T-cell (primary cell): ENCODE results near the gene TEX261. TPM values are rescaled to one million over a fixed set of nuclear protein-coding genes. Genes with fewer than 3 reads are reported as not detected.
A peak's percentile ranks its signal among the peaks of the same experiment; 100 is the strongest.

Experiments used
- ATAC-seq, 4 experiments: fragments of 200-7000 bp in 3 of 4; fragments of 150-1000 bp in 1 of 4; cut with Tn5 transposase; replicated peaks in 1 of 4; 1 replicate in 3 of 4; 2 replicates in 1 of 4; pipeline ENCODE4 v1.10.0; 2021; ENCODE audit warnings: moderate library complexity in 3 of 4, mild to moderate bottlenecking in 2 of 4, moderate number of reproducible peaks in 1 of 4
- CTCF ChIA-PET, 2 donors: fragments of 300-600 bp; sonication (Branson Sonifier 250); formaldehyde crosslinking; loops; one replicate each; lab custom pipeline; 2022; ENCODE audit warnings: antibody characterized with exemption in 2 of 2; lab: Charles Lee
- POLR2A ChIA-PET, 2 donors: fragments of 300-600 bp; sonication (Branson Sonifier 250); formaldehyde crosslinking; loops; one replicate each; lab custom pipeline; 2022; ENCODE audit warnings: antibody characterized with exemption in 2 of 2; lab: Charles Lee
- DNase-seq, 35 experiments: peaks; one replicate each; pipeline versions ENCODE4 v3.0.0 to v3.0.0-alpha.2; 2013 to 2023
- H3K27ac ChIP-seq: one replicate; pipeline ENCODE4 v1.5.1; 2013; ENCODE audit warnings: low read length
- H3K27me3 ChIP-seq, 2 experiments: replicated peaks in 1 of 2; 1 replicate in 1 of 2; 2 replicates in 1 of 2; pipeline versions ENCODE4 v1.6.1 to v1.7.0; 2013; ENCODE audit warnings: low read length in 1 of 2, mixed read lengths in 1 of 2; ENCODE audit not compliant: control insufficient read depth in 2 of 2, insufficient read depth in 2 of 2; ENCODE audit errors: extremely low read depth in 1 of 2
- H3K36me3 ChIP-seq, 2 donors: 1 replicate in 1 of 2; 2 replicates in 1 of 2; pipeline versions ENCODE4 v1.6.1 to v1.7.0; 2013; ENCODE audit warnings: low read length in 1 of 2; ENCODE audit not compliant: control insufficient read depth in 2 of 2, insufficient read depth in 1 of 2; ENCODE audit errors: extremely low read depth in 1 of 2
- H3K4me1 ChIP-seq, 2 experiments: 1 replicate in 1 of 2; 2 replicates in 1 of 2; pipeline versions ENCODE4 v1.6.1 to v1.7.0; 2013; ENCODE audit warnings: low read length in 2 of 2, mixed read lengths in 1 of 2; ENCODE audit not compliant: insufficient read depth in 2 of 2, control insufficient read depth in 1 of 2; ENCODE audit errors: extremely low read depth in 1 of 2
- H3K4me3 ChIP-seq, 2 donors: 1 replicate in 1 of 2; 2 replicates in 1 of 2; pipeline versions ENCODE4 v1.5.1 to v1.7.0; 2013; ENCODE audit warnings: mild to moderate bottlenecking in 2 of 2, low read length in 1 of 2, moderate library complexity in 1 of 2; ENCODE audit not compliant: control insufficient read depth in 1 of 2; ENCODE audit errors: extremely low read depth in 1 of 2
- H3K9me3 ChIP-seq: 2 replicates; pipeline ENCODE4 v1.7.0; 2013
- H3K27ac Mint-ChIP-seq, 2 donors: one replicate each; pipeline ENCODE4 v1.8.0; 2020 to 2021; ENCODE audit warnings: mild to moderate bottlenecking in 2 of 2, mixed read lengths in 2 of 2
- H3K27me3 Mint-ChIP-seq, 2 donors: one replicate each; pipeline ENCODE4 v1.8.0; 2021 to 2022; ENCODE audit warnings: mixed read lengths in 2 of 2
- H3K36me3 Mint-ChIP-seq: one replicate; pipeline ENCODE4 v1.8.0; 2021; ENCODE audit warnings: mixed read lengths
- H3K4me1 Mint-ChIP-seq, 3 donors: one replicate each; pipeline ENCODE4 v1.8.0; 2020 to 2022; ENCODE audit warnings: mixed read lengths in 3 of 3, mild to moderate bottlenecking in 1 of 3
- H3K4me3 Mint-ChIP-seq, 3 donors: one replicate each; pipeline ENCODE4 v1.8.0; 2020 to 2022; ENCODE audit warnings: mild to moderate bottlenecking in 3 of 3, mixed read lengths in 3 of 3, moderate library complexity in 3 of 3
- H3K9me3 Mint-ChIP-seq, 3 donors: one replicate each; pipeline ENCODE4 v1.8.0; 2020 to 2022; ENCODE audit warnings: mixed read lengths in 3 of 3
- WGBS: methylation state at CpG from one replicate; pipeline ENCODE4 v1.1.5; 2013; ENCODE audit warnings: missing lambda C conversion rate; ENCODE audit not compliant: insufficient coverage; 5-methylcytosine and 5-hydroxymethylcytosine counted together
- total RNA-seq, 35 experiments: library from RNA in 6 of 35; stranded (reverse) in 6 of 35; fragments of 120-200 nt in 1 of 35; gene quantifications; one replicate each; pipeline versions ENCODE4 v1.2.1 to v1.2.4 and lab custom pipeline; 2013 to 2026

Gene TEX261
- total RNA-seq, 5 donors from 2014 or later (not counting 1 experiment from before 2014, with no cell fraction given), result 35.9 to 60.3 (median 48.1) TPM

DNA sequence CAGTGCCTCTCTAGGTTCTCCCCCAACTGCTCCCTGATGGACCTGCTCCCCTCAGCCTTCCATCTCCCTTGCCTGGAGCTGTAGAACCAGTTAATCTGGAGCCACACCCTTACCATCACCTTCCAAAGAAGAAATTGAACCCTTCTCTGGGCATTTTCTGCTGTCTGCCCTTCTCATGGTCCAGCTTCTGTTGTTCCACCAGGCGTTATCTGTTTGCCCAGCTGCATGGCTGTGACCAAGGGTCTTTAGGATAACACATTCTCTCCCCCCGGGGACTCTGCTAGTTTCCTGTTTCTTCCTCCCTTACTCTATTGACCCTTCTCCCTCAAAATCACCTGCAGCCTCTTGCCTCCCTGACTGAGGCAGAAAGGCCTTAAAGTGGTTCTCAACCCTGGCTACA lies 19.4 kb downstream of the TEX261 start:
- Histone ChIP-seq H3K27me3 (peaks cover 0 to 2% of the 10 kb centered on the region in 2 experiments), H3K36me3 (no peaks in the 10 kb centered on the region), H3K9me3 (no peaks in the 10 kb centered on the region), H3K4me1 (peaks cover 2 to 27% of the 10 kb centered on the region in 2 experiments), H3K27ac (no peak overlapping the region), H3K4me3 (no peak overlapping the region)
- Mint-ChIP-seq H3K4me1 (peaks cover 15 to 20% (median 18%) of the 10 kb centered on the region in 3 donors), H3K4me3 (no peak overlapping the region), H3K27ac (no peak overlapping the region), H3K27me3 (peaks cover 0 to 15% of the 10 kb centered on the region in 2 donors), H3K9me3 (no peaks in the 10 kb centered on the region), H3K36me3 (no peaks in the 10 kb centered on the region)
- ATAC-seq (no peak), DNase-seq (no peak)
- CTCF ChIA-PET, result interaction anchor here (1.0 to 1.3 kb wide), 2 partner anchors 9 to 26 kb away, joined by 3 to 5 read pairs; no protein-coding TSS in a partner anchor
- WGBS, result 95% methylated on average over 2 of the region's 2 CpGs
- POLR2A ChIA-PET, result no interaction called here

DNA sequence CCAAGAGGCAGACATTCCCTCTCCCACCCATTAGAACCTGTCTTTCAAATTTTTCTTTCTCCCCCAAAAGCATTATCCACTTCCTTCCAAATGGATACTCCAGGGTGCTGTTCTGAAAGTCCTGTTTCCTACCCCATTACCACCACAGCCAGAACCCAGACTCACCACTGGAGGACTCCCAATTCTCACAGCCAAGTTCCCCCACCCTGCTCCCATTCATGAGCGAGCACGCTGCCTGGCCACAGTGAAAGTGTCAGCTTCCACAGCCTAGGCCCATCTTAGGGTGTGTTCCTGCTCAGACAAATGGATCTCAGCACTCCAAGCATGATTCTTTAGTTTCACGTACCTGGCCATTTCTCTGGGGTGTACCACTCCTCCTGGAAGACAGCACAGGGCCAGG lies 20.1 kb downstream of the TEX261 start:
- no peaks in the 10 kb centered on the region for H3K9me3 Mint-ChIP-seq
- H3K27ac Mint-ChIP-seq, result no peak overlapping the region
- Histone ChIP-seq H3K27me3 (peaks cover 0 to 2% of the 10 kb centered on the region in 2 experiments), H3K4me1 (peaks cover 2 to 27% of the 10 kb centered on the region in 2 experiments), H3K9me3 (no peaks in the 10 kb centered on the region), H3K4me3 (no peak overlapping the region), H3K27ac (no peak overlapping the region), H3K36me3 (no peaks in the 10 kb centered on the region)
- no peak for DNase-seq
- ATAC-seq, result no peak
- H3K36me3 Mint-ChIP-seq, result no peaks in the 10 kb centered on the region
- ChIA-PET POLR2A (no interaction called here), CTCF (interaction anchor here (1.0 to 1.3 kb wide), 2 partner anchors 9 to 27 kb away, joined by 3 to 5 read pairs; no protein-coding TSS in a partner anchor)
- 94% methylated on average over 3 of the region's 3 CpGs for WGBS
- peaks cover 15 to 20% (median 18%) of the 10 kb centered on the region in 3 donors for H3K4me1 Mint-ChIP-seq
- H3K27me3 Mint-ChIP-seq, result peaks cover 0 to 15% of the 10 kb centered on the region in 2 donors
- no peak overlapping the region for H3K4me3 Mint-ChIP-seq

DNA sequence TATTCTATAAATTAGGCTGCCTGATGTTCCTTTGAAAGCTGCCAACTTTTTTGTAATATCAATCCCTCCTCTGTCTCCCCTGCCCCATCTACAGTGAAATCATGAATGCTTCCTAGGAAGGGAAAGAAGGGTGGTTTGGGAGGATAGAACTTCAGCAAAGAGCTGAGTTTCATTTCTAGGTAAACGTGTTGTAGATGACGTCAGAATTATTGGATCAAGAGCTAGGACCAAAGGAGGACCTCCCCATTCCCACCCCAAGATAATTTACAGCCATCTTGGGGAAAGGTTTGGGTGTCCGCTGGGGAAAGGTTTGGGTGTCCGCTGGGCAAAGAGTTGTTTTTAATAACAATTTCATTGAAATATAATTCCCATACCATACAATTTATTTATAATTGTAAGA lies 27.5 kb downstream of the TEX261 start:
- CTCF ChIA-PET, result interaction anchor here (0.8 to 3.0 kb wide), 5 partner anchors 13 to 34 kb away, joined by 3 to 12 read pairs (median 4); no protein-coding TSS in a partner anchor
- no peaks in the 10 kb centered on the region for H3K36me3 ChIP-seq
- peaks cover 3 to 34% of the 10 kb centered on the region in 2 experiments for H3K27me3 ChIP-seq
- POLR2A ChIA-PET, result no interaction called here
- WGBS, result no CpG with 5 or more reads among the region's 4 CpGs
- ATAC-seq (no peak), DNase-seq (no peak)
- no peak overlapping the region for H3K27ac ChIP-seq
- Mint-ChIP-seq H3K4me3 (no peak overlapping the region), H3K4me1 (peaks cover 6 to 9% (median 7%) of the 10 kb centered on the region in 3 donors), H3K27ac (no peak overlapping the region), H3K27me3 (peaks cover 13 to 28% of the 10 kb centered on the region in 2 donors), H3K9me3 (no peaks in the 10 kb centered on the region), H3K36me3 (no peaks in the 10 kb centered on the region)
- no peak overlapping the region for H3K4me3 ChIP-seq
- no peaks in the 10 kb centered on the region for H3K9me3 ChIP-seq
- H3K4me1 ChIP-seq, result peaks cover 2 to 15% of the 10 kb centered on the region in 2 experiments

DNA sequence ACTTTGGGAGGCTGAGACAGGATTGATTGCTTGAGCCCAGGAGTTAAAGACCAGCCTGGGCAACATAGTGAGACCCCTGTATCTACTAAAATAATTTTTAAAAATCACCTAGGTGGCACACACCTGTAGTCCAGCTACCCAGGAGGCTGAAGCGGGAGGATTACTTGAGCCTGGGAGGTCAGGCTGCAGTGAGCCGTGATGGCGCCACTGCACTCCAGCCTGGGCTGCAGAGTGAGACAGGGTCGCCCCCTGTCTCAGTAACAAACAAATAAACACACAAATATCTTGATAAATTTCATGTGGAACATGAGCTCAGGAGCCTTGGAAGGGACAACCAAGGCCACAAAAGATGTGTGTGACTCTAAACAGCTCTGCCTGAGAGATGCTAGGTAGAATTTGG lies 28.0 kb downstream of the TEX261 start:
- peaks cover 6 to 9% (median 7%) of the 10 kb centered on the region in 3 donors for H3K4me1 Mint-ChIP-seq
- no peak overlapping the region for H3K27ac ChIP-seq
- no peak for DNase-seq
- no peaks in the 10 kb centered on the region for H3K9me3 ChIP-seq
- ChIA-PET POLR2A (interaction anchor here in 1 of 2 donors (0.6 kb wide), 1 partner anchor 37 kb away, joined by 3 read pairs; no protein-coding TSS in a partner anchor), CTCF (interaction anchor here (0.6 to 3.0 kb wide), 9 partner anchors 10 to 247 kb away, joined by 3 to 12 read pairs (median 4); no protein-coding TSS in a partner anchor)
- ATAC-seq, result no peak
- no peaks in the 10 kb centered on the region for H3K36me3 ChIP-seq
- H3K27me3 ChIP-seq, result peaks cover 3 to 38% of the 10 kb centered on the region in 2 experiments
- no peaks in the 10 kb centered on the region for H3K9me3 Mint-ChIP-seq
- H3K4me3 Mint-ChIP-seq, result no peak overlapping the region
- H3K4me3 ChIP-seq, result no peak overlapping the region
- H3K4me1 ChIP-seq, result peaks cover 2 to 15% of the 10 kb centered on the region in 2 experiments
- 87% methylated on average over 3 of the region's 4 CpGs for WGBS
- no peaks in the 10 kb centered on the region for H3K36me3 Mint-ChIP-seq
- peaks cover 13 to 26% of the 10 kb centered on the region in 2 donors for H3K27me3 Mint-ChIP-seq
- no peak overlapping the region for H3K27ac Mint-ChIP-seq

DNA sequence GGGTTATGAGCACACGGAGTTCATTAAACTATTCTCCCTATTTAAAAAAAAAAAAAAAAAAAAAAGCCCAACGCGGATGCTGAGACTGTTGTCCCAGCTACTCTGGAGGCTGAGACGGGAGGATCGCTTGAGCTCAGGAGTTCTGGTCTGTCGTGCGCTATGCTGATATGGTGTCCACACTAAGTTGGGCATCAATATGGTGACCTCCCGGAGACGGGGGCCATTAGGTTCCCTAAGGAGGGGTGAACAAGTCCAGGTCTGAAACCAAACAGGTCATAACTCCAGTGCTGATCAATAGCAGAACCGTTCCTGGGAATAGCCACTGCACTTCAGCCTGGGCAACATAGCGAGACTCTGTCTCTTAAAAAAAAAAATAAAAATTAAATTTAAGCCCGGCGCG lies 29.2 kb downstream of the TEX261 start:
- no peaks in the 10 kb centered on the region for H3K9me3 Mint-ChIP-seq
- peaks cover 17 to 27% of the 10 kb centered on the region in 2 donors for H3K27me3 Mint-ChIP-seq
- Histone ChIP-seq H3K9me3 (no peaks in the 10 kb centered on the region), H3K36me3 (no peaks in the 10 kb centered on the region), H3K27me3 (peaks cover 3 to 50% of the 10 kb centered on the region in 2 experiments), H3K4me1 (peaks cover 2 to 15% of the 10 kb centered on the region in 2 experiments), H3K27ac (no peak overlapping the region), H3K4me3 (peak overlapping the region; percentile 54 to 73)
- no peaks in the 10 kb centered on the region for H3K36me3 Mint-ChIP-seq
- ATAC-seq (no peak), DNase-seq (peak in 1 of 35 experiments; percentile 10)
- peak overlapping the region; percentile 82 to 85 (median 84) for H3K4me3 Mint-ChIP-seq
- CTCF ChIA-PET, result interaction anchor here (0.7 to 3.0 kb wide), 3 partner anchors 19 to 36 kb away, joined by 3 to 12 read pairs (median 10); no protein-coding TSS in a partner anchor
- POLR2A ChIA-PET, result interaction anchor here in 1 of 2 donors (0.6 kb wide), 1 partner anchor 105 kb away, joined by 6 read pairs; no protein-coding TSS in a partner anchor
- no peak overlapping the region for H3K27ac Mint-ChIP-seq
- peaks cover 6 to 9% (median 7%) of the 10 kb centered on the region in 3 donors for H3K4me1 Mint-ChIP-seq
- 74% methylated on average over 11 of the region's 14 CpGs for WGBS

DNA sequence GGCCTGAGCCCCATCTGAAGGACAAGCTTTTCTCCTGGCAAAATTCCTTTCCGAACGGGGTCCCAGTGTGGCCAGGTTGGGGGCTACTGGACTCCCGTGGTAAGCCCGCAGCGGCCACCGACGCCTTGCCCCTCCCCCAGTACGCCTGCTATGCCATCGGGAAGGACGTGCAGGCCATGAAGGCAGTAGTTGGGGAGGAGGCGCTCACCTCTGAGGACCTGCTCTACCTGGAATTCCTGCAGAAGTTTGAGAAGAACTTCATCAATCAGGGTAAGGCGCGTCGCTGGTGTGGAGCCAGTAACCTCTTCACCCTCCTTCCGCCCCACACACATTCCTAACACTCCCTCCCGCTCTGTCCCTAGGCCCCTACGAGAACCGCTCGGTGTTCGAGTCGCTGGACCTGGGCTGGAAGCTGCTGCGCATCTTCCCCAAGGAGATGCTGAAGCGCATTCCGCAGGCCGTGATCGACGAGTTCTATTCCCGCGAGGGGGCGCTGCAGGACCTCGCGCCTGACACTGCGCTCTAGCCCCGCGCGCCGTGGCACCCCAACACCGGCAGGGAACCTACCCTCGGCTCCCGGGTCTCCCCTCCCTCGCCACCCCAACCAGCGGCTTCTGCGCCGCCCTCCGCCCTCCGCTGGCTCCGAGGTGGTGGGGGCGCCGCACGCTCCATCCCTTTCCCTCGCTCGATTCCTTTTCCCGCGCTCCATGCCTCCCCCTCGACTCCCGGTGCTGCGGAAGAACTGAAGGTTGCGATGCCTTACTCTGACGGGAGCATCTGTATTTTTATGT lies 29.9 kb downstream of the TEX261 start:
- H3K4me3 ChIP-seq, result peak overlapping the region; percentile 54 to 73
- ChIA-PET CTCF (interaction anchor here (0.6 to 3.0 kb wide), 14 partner anchors 7 to 1361 kb away, joined by 3 to 12 read pairs (median 4); no protein-coding TSS in a partner anchor), POLR2A (no interaction called here)
- H3K9me3 Mint-ChIP-seq, result no peaks in the 10 kb centered on the region
- H3K4me3 Mint-ChIP-seq, result peak overlapping the region; percentile 82 to 85 (median 84)
- no peaks in the 10 kb centered on the region for H3K36me3 ChIP-seq
- whole genome bisulfite sequencing, result 4% methylated on average over 34 of the region's 59 CpGs
- peak overlapping the region in 1 of 2 donors; percentile 72 for H3K27ac Mint-ChIP-seq
- peak; percentile 63 to 92 (median 79) for DNase-seq
- no peaks in the 10 kb centered on the region for H3K36me3 Mint-ChIP-seq
- peaks cover 17 to 27% of the 10 kb centered on the region in 2 donors for H3K27me3 Mint-ChIP-seq
- ATAC-seq, result peak; percentile 93 to 98 (median 96)
- H3K27ac ChIP-seq, result no peak overlapping the region
- H3K4me1 Mint-ChIP-seq, result peaks cover 6 to 9% (median 7%) of the 10 kb centered on the region in 3 donors
- peaks cover 3 to 57% of the 10 kb centered on the region in 2 experiments for H3K27me3 ChIP-seq
- H3K4me1 ChIP-seq, result peaks cover 2 to 15% of the 10 kb centered on the region in 2 experiments
- no peaks in the 10 kb centered on the region for H3K9me3 ChIP-seq
